OCI-M2 (cell line): ENCODE results near the gene ZFP3.
"Not testable (repeated sequence)": the region's sequence is repeated elsewhere in the genome, so short reads cannot be mapped to it uniquely, and the experiment has no call there.

Source experiments
- DNase-seq: peaks from one replicate; lab custom pipeline; 2025; ENCODE audit not compliant: unreplicated experiment; lab: John Stamatoyannopoulos, UW

The ZFP3 gene

DNA sequence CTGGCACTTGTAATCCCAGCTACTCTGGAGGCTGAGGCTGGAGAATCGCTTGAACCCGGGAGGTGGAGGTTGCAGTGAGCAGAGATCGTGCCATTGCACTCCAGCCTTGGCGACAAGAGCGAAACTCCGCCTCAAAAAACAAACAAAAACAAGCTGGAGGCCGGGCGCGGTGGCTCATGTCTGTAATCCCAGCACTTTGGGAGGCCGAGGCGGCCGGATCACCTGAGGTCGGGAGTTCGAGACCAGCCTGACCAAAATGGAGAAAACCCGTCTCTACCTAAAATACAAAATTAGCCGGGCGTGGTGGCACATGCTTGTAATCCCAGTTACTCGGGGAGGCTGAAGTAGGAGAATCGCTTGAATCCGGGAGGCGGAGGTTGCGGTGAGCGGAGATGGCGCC is 992 bp upstream of the ZFP3 start:
- DNase-seq: not testable (repeated sequence)

DNA sequence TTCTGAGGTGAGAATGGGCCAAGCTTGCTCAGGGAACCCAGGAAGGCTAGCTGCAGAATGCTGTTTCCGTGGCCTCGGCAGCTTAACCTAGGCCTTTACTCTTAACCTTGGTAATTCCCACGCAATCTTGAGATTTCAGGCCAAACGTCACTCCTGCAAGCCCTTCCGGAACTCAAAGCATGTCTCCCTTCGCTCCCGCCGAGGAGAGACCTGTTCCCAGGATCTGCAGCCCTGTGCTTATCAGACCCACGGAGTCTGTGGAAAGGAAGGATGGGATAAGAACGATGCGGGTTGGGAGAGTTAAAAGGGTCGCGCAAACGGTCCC is 524 bp upstream of the ZFP3 start:
- no peak for DNase-seq

DNA sequence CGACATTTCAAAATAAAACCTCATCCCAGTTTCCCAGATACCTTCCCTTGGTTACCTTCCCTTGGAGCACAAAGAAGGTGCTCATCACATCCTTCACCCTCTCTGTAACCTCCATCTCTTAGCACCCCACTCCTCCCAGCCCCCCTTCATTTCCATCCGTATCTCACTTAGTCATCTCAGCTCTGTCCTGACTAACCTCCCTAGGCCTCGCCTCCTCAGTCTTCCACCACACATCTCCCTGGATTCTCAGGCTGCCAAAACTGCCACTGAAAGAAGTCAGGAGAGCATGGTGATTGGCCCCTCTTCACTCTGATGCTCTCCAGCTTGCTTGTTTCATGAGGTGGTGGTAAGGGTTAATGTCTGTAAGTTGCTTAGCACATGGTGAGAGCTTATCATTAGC is 2.3 kb downstream of the ZFP3 start:
- no peak for DNase-seq

DNA sequence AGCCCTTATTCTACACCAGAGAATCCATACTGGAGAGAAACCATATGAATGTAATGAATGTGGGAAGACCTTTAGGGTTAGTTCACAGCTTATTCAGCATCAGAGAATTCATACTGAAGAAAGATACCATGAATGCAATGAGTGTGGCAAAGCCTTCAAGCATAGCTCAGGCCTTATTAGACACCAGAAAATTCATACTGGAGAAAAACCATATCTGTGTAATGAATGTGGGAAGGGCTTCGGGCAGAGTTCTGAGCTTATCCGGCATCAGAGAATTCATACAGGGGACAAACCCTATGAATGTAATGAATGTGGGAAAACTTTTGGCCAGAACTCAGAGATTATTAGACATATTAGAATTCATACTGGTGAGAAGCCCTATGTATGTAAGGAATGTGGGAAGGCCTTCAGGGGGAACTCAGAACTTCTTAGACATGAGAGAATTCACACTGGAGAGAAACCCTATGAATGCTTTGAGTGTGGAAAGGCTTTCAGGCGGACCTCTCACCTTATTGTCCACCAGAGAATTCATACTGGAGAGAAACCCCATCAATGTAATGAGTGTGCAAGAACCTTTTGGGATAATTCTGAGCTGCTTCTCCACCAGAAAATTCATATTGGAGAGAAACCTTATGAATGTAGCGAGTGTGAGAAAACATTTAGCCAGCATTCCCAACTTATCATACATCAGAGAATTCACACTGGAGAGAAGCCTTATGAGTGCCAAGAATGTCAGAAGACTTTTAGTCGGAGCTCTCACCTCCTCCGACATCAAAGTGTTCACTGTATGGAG is 14.1 kb downstream of the ZFP3 start:
- no peak for DNase-seq

DNA sequence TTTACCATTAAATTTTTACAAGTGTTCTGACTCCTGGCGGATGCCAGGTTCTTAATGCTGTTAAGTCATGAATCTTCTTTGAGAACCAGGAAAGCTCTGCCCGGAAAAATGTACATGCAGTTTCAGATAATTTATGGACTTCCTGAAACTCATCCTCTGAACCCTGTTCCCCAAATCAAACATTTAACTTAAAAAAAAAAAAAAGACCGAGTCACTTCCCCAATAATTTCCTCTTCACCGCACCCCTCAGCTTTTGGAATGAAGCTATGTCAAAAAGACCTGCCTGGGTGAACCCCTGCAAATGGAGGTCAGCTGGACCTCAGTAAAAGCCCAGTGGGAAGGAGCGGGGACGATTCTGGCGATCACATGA is 18.4 kb downstream of the ZFP3 start:
- DNase-seq: no peak

DNA sequence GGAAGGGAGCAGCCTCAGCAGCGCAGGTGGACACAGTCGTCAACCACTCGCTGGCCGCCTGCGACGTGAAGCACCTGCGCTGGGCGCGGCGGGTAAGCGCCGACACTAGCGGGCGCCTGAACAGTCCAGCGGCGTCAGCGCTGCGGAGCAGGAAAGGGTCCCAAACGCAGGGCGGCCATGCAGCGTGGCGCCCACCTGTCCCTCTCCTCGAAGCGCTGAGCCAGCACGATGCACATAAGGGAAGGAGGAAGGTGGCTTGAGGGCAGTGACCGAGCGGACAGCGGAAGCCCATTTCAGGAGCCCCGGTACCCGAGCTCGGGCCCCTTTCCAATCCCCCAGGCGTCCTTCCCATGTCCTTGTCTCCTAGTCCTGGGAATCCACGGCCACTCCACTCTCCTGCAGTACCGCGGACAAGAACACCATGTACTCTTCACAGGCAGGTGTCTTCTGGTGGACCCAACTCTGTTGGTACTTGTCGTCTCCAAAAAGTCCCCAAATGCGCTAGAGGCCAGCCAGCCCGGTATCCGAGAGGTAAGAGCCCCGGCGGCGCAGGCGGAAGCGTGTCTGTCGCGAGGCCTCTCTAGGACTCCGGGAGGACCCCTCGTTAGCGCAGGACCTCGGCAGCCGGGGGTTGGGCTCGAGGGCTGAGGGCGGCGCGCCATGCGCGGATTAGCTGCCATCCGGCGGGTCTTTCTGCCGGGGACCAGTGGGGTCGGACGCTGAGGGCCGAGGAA is 19.0 kb downstream of the ZFP3 start:
- no peak for DNase-seq

DNA sequence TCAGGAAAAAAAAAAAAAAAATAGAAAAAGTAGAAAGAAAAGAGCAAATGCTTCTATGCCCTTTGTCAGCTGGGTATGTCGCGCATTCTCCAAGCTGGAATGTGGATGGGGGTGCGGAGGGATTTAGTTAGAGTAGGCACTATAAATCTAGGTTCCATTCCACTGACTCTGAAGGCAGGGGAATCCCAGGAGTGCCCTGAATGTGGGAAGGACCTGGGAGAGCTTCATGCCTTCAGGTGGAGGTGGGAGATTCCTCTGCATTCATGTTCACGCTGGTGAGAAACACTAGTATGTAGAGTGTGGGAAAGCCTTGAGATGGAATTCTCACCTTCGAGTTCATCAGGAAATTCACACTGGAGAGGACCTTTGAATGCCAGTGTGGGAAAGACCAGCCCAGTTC is 21.0 kb downstream of the ZFP3 start:
- DNase-seq: no peak

DNA sequence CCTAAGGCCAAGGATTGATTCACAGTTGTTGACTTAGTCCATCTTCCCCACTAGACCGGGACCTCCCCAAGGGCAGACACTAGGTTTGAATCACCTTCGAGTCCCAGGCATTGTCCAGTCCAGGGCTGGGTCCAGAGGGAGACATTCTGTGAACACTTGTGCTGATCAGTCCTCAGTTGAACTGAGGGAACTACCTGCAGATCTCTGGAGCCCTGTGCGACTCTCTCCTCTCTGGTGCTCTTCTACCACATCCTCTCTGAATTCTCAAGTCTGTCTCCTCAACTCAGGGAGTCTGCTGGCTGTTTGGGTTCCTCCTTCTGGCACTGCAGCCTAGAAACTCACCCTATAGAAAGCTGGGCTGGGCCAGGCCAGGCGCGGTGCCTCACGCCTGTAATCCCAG is 22.6 kb downstream of the ZFP3 start:
- DNase-seq: no peak

DNA sequence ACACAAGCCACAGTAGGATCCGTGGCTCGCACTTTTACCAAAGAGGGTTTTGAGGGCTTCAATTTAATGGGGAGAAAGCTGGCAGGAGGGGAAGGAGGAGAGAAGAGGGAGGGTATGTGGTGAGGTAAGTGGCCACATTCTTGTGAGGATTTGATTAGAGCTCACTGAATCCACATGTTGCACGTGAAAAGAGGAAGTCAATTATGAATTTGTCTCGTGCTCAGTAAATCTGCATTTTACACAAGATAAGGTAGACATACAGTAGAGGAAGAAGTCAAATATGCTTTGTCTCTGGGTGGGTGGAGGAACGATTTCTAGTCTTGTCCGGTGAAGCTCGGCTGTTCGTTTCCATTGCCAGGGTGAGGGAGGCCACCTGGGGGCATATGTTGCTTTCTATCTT is 32.5 kb downstream of the ZFP3 start:
- DNase-seq: no peak

DNA sequence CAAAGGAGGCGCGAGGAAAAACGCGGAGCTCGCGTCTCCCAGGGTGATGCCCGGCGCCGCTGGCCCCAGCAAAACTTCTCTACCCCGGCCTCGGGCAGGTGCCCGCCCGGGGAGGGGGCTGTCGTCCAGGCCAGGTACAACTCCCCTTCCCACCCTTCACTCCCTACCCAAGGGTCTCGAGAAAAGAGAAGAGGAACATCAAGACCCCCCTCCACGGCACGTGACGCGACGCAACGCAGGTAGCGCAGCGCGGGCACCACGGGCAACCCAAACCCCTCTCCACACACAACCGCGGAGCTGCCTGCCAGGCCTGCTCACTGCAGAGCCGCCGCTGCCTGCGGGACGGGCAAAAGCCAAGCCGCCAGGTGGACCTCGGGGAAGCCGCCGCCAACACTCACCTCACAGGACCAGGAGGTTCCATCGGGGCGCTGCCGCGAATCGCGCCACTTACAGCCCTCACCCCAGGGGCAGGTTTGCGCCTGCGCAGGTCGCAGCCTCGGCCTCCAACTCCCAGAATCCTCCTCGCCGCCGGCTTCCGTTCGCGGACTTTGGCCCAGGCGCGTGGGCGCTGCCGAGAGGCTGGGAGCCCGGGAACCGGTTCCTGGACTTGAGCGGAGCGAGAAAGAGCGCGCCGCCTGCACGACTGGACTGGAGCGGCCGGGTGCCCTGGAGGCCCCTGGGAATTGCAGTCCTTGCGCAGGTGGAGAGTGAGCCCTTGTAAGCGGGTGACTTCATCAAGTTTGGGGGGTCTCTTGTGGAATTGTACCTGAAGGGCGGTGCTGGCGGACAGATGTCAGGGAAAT is 33.3 kb downstream of the ZFP3 start, which contains the start of gene ZNF232:
TSS of gene ZNF232 (minus strand) at position 477 of the 803 bp plus-strand sequence. CDS start at position 421, 56 bp downstream.
- DNase-seq: peak; percentile 58

DNA sequence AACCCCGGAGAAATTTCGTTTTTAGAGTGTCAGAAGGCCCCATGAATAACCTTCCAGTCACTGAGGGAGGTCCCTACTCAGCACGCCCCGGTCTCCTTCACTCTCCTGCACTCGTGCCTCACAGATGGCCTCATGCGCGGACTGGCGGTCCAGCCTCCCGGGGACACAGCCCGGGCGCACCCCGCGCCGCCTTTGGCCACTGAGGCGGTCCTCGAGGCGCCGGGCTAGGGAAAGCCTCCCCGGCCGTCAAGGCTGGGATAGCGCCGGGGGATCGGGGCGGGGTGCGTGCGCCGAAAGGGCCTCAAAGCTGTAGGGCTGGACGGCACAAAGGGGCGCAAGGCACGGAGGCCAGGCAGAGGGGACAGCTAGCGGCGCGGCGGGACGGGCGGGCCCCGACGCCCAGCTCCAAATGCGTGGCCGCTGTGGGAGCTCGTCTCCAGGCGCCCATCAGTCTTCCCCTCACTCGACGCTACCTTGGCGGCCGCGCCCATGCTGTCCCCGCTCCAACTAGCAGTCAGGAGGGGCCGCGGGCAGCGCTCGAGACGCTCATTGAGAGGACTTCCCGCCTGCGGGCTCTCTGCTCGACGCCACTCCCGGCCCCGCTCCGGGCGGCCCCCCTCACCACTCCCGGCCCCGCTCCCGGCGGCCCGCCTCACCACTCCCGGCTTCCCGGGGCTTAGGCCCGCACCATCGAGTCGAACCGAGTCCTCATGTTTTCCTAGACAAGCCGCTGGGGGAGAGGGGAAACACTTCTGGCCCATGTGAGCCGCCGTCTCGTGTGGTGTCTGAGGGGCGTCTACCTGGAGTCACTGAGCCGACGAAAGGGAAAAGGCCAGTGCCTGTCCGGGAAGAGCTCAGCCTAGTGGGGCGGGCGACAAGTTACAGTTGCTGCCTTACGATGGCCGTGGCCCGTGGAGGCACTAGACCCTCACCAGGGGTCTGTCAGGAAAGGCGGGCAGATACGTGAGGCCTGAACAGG is 37.7 kb downstream of the ZFP3 start, which contains the start of gene USP6:
TSS of gene USP6 (plus strand) at position 360 of the 979 bp plus-strand sequence. CDS start 14,336 bp downstream, outside the sequence.
- DNase-seq: no peak

DNA sequence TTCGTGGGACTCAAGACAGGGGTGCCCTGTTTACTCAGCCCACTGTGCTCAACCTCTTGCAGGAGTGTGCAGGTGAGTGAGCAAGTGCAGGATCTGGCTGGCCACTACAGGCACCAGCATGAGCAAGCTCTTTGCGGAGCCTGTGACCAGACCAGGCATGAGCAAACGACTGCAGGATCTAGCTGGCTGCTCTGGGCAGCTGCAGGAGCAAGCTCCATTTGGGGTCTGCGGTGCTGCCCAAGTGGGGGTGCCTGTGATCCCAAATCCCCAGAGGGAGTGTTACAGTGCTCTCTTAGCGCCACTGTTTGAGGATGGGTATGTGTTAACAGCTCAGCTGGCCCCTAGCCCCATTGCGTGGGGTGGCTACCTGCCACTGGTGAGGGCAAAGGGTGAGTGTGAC is 40.0 kb downstream of the ZFP3 start:
- DNase-seq: no peak

DNA sequence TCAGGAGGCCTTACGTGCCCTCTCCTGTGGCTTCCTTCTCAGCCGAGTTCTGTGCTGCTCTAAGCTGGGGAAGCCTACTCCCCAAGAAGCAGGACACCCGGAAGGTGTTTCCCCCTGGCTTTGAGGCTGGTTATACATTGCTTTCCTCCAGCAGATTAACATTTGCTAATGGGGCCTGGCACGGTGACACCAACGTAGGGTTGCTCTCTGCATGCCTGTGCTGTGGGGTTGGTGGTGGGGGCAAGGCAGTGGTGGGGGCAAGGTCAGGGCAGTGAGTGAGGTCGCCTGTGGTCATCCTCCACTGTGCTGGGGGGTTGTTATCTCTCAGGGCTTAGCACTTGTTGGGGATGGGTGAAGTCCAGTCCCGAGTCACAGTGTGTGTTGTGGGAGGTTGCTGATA is 41.8 kb downstream of the ZFP3 start:
- no peak for DNase-seq

DNA sequence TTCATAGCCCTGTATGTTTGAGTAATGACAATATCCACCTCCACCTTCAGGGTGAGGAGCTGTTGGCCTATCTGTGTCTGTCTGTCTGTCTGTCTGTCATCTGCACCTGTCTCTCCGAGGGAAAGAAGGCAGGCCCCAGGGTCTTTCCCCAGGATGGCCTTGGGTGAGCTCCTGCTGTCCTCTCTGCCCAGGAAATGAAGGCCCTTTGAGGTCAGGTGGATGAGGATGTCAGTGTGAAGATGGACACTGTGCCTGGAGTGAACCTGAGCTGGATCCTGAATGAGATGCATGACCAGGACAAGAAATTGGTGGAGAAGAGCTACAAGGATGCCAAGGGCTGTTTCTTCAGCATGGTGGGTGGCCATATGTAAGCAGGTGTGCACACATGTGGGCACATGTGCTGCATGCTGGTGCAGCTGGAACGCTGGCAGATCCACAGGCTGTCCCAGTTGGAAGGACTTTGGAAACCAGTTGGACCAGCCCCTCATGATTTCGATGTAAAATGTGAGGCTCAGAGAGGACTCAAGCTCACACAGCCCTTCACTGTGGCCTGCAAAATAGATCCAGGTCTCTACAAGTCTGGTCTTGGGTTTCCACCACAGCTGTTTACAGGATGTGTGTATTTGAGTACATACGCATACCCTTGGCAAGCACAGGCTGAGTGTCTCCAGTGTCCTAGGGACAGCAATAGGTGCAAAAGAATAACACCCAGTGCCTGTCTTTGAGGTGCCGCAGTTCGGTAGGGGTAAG is 42.3 kb downstream of the ZFP3 start:
- DNase-seq: not testable (repeated sequence)

DNA sequence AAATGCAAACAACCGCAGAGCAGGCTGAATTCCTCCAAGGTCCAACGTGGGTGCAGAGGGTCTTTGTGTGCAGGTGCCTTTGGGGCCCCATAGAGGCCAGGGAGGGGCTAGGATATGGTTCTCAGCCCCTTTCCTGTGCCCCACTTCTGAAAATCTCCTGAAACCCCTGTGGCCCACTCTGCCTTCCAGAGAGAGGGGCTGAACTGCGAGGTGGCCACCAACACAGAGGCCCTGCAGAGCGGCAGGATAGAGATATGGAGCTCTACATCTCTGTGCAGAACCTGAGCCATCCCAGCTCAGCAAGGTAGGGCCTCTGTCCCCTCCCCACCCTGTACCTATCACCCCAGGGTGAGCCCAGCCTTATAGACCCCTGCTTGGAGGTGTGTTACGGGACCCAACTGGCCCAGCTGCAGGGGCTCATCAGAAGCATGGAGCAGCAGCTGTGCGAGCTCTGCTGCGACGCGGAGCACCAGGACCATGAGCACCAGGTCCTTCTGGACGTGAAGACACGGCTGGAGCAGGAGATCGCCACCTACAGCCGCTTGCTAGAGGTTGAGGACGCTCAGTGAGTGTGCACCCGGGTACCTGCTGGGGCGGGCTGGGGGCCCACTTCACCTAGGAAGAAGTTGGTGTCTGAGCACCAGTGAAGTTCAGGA is 43.0 kb downstream of the ZFP3 start:
- DNase-seq: no peak

DNA sequence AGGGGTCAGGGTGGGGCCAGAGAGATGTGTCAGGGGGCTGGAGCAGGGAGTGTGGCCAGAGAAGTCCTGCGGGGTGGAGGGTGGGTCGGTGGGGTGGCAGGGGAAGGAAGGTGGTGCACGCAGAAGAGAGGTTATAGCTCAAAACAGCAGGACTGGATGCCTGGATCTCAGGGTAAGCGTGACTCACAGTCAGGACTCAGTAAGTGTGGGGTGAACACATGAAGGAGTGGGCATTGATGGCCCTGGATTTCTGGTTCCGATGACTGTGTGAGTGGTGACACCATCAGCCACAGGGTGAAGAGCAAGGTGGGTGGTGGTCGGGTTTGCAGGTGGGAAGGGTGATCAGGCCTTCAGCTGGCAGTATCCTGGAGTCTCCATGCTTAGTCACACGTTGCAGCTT is 43.8 kb downstream of the ZFP3 start:
- DNase-seq: not testable (repeated sequence)

DNA sequence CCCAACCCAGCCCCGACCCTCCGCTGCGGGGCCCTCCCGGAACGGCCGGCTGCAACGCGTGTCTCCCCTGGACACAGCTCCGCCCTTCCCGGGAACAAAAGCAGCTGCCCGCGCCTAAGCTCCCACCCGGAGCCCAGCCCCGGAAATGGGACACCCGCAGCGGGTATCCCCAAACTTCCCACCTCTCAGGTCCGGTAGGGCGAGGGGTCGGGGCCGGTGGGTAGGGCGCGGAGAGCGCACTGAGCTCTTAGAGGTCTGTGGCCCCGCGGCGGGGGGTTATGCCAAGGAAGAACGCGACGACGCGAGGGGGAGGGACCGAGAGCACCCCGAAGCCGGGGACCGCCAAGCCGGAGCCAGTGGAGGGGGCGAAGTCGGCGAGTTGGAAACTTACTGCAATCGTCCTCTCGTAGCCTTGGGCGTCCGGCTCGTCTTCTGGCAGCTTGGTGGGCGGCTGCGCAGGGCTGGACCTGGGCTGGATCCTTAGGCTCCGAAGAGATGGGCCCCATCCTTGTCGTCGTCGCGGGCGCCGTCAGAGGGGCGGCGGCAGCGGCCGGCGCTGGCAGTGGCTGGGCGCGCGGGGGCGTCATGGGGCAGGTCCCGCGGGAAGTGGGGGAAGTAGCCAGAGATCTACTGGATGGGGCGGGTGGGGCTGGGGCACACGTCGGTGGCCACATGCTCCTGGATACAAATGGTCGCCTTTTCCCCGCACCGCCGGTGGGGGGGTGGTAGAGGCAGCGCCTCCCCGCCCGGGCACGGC is 44.5 kb downstream of the ZFP3 start:
- DNase-seq: no peak

DNA sequence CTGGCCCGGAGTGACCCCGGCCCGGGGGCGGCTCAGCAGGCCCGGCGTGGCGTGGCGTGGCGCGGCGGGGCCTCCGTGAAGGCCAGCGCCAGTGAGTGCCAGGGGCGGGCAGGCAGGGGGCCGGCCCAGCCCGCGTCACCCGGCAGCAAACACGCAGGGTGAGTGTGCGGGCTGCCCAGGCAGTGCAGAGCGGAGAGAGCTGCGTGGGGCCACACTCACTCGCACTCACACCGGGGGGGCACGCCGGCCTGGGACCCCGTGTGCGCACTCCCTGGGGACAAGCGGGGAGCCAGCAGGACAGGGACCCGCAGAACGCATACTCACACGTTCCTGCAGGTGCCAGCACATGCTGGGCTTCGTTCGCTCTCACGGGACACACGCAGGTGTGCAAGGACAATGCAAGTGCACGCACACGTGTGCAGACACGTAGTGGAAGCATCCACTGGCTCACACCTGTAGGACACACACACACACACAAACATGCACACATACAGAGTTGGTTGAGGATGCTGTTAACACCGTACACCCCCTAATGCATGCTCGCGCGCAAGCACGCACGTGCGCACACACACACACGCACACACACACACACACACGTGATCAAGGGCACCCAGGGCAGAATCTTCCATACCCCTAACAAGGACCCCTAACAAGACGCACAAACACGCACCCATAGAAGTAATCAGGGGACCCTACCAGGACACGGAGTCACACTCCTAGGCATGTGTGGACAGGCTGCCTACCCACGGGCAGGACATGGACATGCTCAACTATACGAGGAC is 45.3 kb downstream of the ZFP3 start:
- DNase-seq: no peak
